NCI-H187 treated with DMSO at 0.1 percent for 48 hours (cell line): Measurements from ENCODE around the gene SPZ1.
"Not testable (repeated sequence)": the region's sequence is repeated elsewhere in the genome, so short reads cannot be mapped to it uniquely, and the experiment has no call there.

Experiments
- DNase-seq: peaks from one replicate; lab custom pipeline; 2025; lab: John Stamatoyannopoulos, UW

The SPZ1 gene

GRCh38 chr5:80339116-80339515, 19.3 kb downstream of the SPZ1 start:
- DNase-seq: no peak

GRCh38 chr5:80341016-80341775, 21.4 kb downstream of the SPZ1 start:
- no peak for DNase-seq

- no peak for DNase-seq
These were observed 23.3 kb downstream of the SPZ1 start for GRCh38 chr5:80343067-80343466.

- no peak for DNase-seq
These were observed 26.3 kb downstream of the SPZ1 start for GRCh38 chr5:80346055-80346454.

- no peak for DNase-seq
These were observed 28.4 kb downstream of the SPZ1 start for GRCh38 chr5:80348171-80348570.

GRCh38 chr5:80351019-80351418, 31.2 kb downstream of the SPZ1 start:
- not testable (repeated sequence) for DNase-seq

- DNase-seq: no peak
These were observed 35.9 kb downstream of the SPZ1 start for GRCh38 chr5:80355686-80356085.

- no peak for DNase-seq
These were observed 37.9 kb downstream of the SPZ1 start for GRCh38 chr5:80357671-80358070.

- no peak for DNase-seq
These were observed 41.2 kb downstream of the SPZ1 start for GRCh38 chr5:80360914-80361444.

GRCh38 chr5:80364892-80365291, 45.1 kb downstream of the SPZ1 start:
- no peak for DNase-seq

GRCh38 chr5:80368661-80369480, 49.1 kb downstream of the SPZ1 start:
- no peak for DNase-seq

GRCh38 chr5:80369521-80369920, 49.7 kb downstream of the SPZ1 start:
- no peak for DNase-seq

GRCh38 chr5:80370390-80370789, 50.6 kb downstream of the SPZ1 start:
- no peak for DNase-seq
